HepG2 (cell line): Measurements from ENCODE around the gene TEKT5. TPM values are rescaled to one million over a fixed set of nuclear protein-coding genes. Genes with fewer than 3 reads are reported as not detected.

Experiments
- ATF7-NPFF ChIP-seq: sonication (generic); formaldehyde crosslinking; IDR thresholded peaks from 2 replicates; pipeline ENCODE4 v1.8.1; 2023; ENCODE audit warnings: mild to moderate bottlenecking, low read depth, missing genetic modification reagents, moderate library complexity
- CC2D1A ChIP-seq: sonication (generic); formaldehyde crosslinking; IDR thresholded peaks from 2 replicates; pipeline ENCODE4 v1.8.1; 2023; ENCODE audit warnings: mild to moderate bottlenecking, missing genetic modification reagents
- FLYWCH1 ChIP-seq: sonication (generic); formaldehyde crosslinking; IDR thresholded peaks from 2 replicates; pipeline ENCODE4 v1.8.1; 2023; ENCODE audit warnings: mild to moderate bottlenecking, missing genetic modification reagents
- FOXM1 ChIP-seq: sonication (generic); formaldehyde crosslinking; IDR thresholded peaks from 2 replicates; pipeline ENCODE4 v1.5.0; 2020; ENCODE audit warnings: missing genetic modification reagents
- HOXA9 ChIP-seq: sonication (generic); formaldehyde crosslinking; IDR thresholded peaks from 2 replicates; pipeline ENCODE4 v1.8.1; 2022; ENCODE audit warnings: missing genetic modification reagents, mild to moderate bottlenecking, moderate library complexity, borderline replicate concordance
- NFKBIZ ChIP-seq: IDR thresholded peaks from 2 replicates; pipeline ENCODE4 v1.6.1; 2018; ENCODE audit warnings: missing genetic modification reagents, missing compliant biosample characterization
- NFRKB ChIP-seq: fragments of 450-650 bp; IDR thresholded peaks from 2 replicates; pipeline ENCODE4 v1.6.1; 2017
- PCBP1 ChIP-seq: fragments of 200-400 bp; formaldehyde crosslinking; IDR thresholded peaks from 2 replicates; pipeline ENCODE4 v1.6.1; 2017; ENCODE audit warnings: mild to moderate bottlenecking, low read depth, low read length, borderline replicate concordance
- PHB2 ChIP-seq: fragments of 450-650 bp; IDR thresholded peaks from 2 replicates; pipeline ENCODE4 v1.6.1; 2018; ENCODE audit not compliant: partially characterized antibody
- RFXAP ChIP-seq: sonication (generic); formaldehyde crosslinking; IDR thresholded peaks from 2 replicates; pipeline ENCODE4 v1.4.0; 2020; ENCODE audit warnings: missing genetic modification reagents, borderline replicate concordance
- SOX6 ChIP-seq, 2 experiments: fragments of 450-650 bp in 1 of 2; sonication (generic) in 1 of 2; formaldehyde crosslinking in 1 of 2; IDR thresholded peaks; 2 replicates each; pipeline versions ENCODE4 v1.4.0 to v1.6.1; 2017 to 2020; ENCODE audit warnings: antibody characterized with exemption in 1 of 2, mild to moderate bottlenecking in 1 of 2, missing genetic modification reagents in 1 of 2
- ZMYM2 ChIP-seq: sonication (generic); formaldehyde crosslinking; IDR thresholded peaks from 2 replicates; pipeline ENCODE4 v1.8.0; 2022; ENCODE audit warnings: mild to moderate bottlenecking, missing genetic modification reagents
- ZNF292 ChIP-seq: sonication (generic); formaldehyde crosslinking; IDR thresholded peaks from 2 replicates; pipeline ENCODE4 v1.8.1; 2022; ENCODE audit warnings: mild to moderate bottlenecking, low read depth, missing genetic modification reagents, borderline replicate concordance
- ZNF34 ChIP-seq: sonication (generic); formaldehyde crosslinking; IDR thresholded peaks from 2 replicates; pipeline ENCODE4 v1.4.0; 2020; ENCODE audit warnings: mild to moderate bottlenecking, missing genetic modification reagents, borderline replicate concordance
- ZNF430 ChIP-seq: sonication (generic); formaldehyde crosslinking; IDR thresholded peaks from 2 replicates; pipeline ENCODE4 v1.9.0; 2021; ENCODE audit warnings: mild to moderate bottlenecking, missing genetic modification reagents
- polyA plus RNA-seq, 8 experiments: library from polyadenylated mRNA; depleted of rRNA in 3 of 8; stranded (reverse) in 7 of 8; unstranded in 1 of 8; fragments of >200 nt; fragmentation: Illumina TruSeq in 4 of 8; extraction: Trizol in 4 of 8; gene quantifications; 2 replicates each; pipeline versions ENCODE4 v1.2.1 to v1.2.3, GENCODE V29; 2011 to 2016; ENCODE audit warnings: low read depth in 4 of 8, missing spikeins in 1 of 8, mixed read lengths in 1 of 8; ENCODE audit not compliant: insufficient read depth in 1 of 8
- total RNA-seq, 5 experiments: library from RNA; depleted of rRNA; stranded (reverse); fragments of >200 nt; fragmentation: Illumina TruSeq; extraction: Trizol; gene quantifications; 2 replicates each; pipeline ENCODE4 v1.2.3, GENCODE V29; 2016; ENCODE audit warnings: low read depth in 1 of 5
- TF ChIP-seq, protein P1 (sequence below): sonication (generic); formaldehyde crosslinking; IDR thresholded peaks from 2 replicates; pipeline ENCODE4 v1.5.0; 2020; ENCODE audit warnings: missing genetic modification reagents
- TF ChIP-seq, protein P2 (sequence below): sonication (generic); formaldehyde crosslinking; IDR thresholded peaks from 2 replicates; pipeline ENCODE4 v1.5.0; 2020; ENCODE audit warnings: mild to moderate bottlenecking, missing genetic modification reagents, borderline replicate concordance
- TF ChIP-seq, protein P3 (sequence below): sonication (generic); formaldehyde crosslinking; IDR thresholded peaks from 2 replicates; pipeline ENCODE4 v1.4.0; 2020; ENCODE audit warnings: mild to moderate bottlenecking, missing genetic modification reagents

TEKT5 gene
- total and polyA plus RNA-seq, 2 of the 13 experiments (the other 11 are each of a cell fraction or from before 2014, with no cell fraction given), result 0.16 TPM; not detected in 1

DNA sequence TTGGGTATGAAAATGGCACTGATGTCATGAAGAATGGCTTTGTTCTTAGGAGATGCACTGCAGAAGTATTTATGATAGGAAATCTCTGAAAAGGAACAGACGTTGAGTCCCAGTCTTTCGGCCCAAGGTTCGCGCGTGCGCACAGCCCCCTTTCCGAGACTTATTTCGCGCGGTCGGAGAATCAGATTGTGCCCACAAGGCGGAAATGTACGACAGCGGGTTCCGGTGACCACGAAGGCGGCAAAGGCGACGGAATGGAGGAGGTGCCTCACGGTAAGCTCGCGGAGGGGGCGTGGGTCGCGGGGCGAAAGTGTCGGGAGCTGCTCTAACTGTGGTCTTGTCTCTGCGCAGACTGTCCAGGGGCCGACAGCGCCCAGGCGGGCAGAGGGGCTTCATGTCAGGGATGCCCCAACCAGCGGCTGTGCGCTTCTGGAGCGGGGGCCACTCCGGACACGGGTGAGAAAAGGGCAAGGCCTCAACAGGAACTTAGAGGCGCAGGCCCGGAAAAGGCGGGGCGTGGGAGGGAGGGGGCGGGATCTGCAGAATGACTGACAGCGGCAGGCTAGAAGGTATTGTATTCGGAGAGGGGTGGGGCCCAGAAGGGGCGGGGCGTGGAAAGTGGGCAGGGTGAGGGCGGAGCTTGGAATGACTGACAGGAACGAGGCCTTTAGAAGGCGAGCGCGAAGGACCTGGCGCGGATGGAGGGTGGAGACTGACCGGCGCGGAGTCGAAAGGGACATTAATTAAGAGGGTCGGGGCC is 49.1 kb upstream of the TEKT5 start, which contains the start of gene NUBP1 (continued):
- TF ChIP-seq, protein P1, sequence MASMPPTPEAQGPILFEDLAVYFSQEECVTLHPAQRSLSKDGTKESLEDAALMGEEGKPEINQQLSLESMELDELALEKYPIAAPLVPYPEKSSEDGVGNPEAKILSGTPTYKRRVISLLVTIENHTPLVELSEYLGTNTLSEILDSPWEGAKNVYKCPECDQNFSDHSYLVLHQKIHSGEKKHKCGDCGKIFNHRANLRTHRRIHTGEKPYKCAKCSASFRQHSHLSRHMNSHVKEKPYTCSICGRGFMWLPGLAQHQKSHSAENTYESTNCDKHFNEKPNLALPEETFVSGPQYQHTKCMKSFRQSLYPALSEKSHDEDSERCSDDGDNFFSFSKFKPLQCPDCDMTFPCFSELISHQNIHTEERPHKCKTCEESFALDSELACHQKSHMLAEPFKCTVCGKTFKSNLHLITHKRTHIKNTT (CRISPR knock-in tag), result no peak
- TF ChIP-seq SOX6 (IDR thresholded peaks at IDR 0.05) (no peak), SOX6 (CRISPR knock-in tag; IDR thresholded peaks at IDR 0.05) (peak; percentile 92), NFKBIZ (CRISPR knock-in tag) (peak; percentile 85; the same call in 1 of the 2 replicates), ATF7-NPFF (CRISPR knock-in tag) (peak; percentile 97), CC2D1A (no peak), ZMYM2 (CRISPR knock-in tag) (0 out of 2 replicates have a peak, but pooled peaks have one; percentile 35), PCBP1 (peak; percentile 98), NFRKB (no peak; the same call in 1 of the 2 replicates), FOXM1 (0 out of 2 replicates have a peak, but pooled peaks have one; percentile 3), HOXA9 (CRISPR knock-in tag) (peak; percentile 75), FLYWCH1 (no peak), ZNF292 (CRISPR knock-in tag) (peak; percentile 24; the same call in 1 of the 2 replicates), PHB2 (no peak), RFXAP (CRISPR knock-in tag) (peak; percentile 72; the same call in 1 of the 2 replicates), ZNF430 (CRISPR knock-in tag) (peak; percentile 99), ZNF34 (CRISPR knock-in tag) (peak; percentile 94; the same call in 1 of the 2 replicates)
- TF ChIP-seq, protein P2, sequence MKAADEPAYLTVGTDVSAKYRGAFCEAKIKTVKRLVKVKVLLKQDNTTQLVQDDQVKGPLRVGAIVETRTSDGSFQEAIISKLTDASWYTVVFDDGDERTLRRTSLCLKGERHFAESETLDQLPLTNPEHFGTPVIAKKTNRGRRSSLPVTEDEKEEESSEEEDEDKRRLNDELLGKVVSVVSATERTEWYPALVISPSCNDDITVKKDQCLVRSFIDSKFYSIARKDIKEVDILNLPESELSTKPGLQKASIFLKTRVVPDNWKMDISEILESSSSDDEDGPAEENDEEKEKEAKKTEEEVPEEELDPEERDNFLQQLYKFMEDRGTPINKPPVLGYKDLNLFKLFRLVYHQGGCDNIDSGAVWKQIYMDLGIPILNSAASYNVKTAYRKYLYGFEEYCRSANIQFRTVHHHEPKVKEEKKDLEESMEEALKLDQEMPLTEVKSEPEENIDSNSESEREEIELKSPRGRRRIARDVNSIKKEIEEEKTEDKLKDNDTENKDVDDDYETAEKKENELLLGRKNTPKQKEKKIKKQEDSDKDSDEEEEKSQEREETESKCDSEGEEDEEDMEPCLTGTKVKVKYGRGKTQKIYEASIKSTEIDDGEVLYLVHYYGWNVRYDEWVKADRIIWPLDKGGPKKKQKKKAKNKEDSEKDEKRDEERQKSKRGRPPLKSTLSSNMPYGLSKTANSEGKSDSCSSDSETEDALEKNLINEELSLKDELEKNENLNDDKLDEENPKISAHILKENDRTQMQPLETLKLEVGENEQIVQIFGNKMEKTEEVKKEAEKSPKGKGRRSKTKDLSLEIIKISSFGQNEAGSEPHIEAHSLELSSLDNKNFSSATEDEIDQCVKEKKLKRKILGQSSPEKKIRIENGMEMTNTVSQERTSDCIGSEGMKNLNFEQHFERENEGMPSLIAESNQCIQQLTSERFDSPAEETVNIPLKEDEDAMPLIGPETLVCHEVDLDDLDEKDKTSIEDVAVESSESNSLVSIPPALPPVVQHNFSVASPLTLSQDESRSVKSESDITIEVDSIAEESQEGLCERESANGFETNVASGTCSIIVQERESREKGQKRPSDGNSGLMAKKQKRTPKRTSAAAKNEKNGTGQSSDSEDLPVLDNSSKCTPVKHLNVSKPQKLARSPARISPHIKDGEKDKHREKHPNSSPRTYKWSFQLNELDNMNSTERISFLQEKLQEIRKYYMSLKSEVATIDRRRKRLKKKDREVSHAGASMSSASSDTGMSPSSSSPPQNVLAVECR (CRISPR knock-in tag), result peak; percentile 98
- TF ChIP-seq, protein P3, sequence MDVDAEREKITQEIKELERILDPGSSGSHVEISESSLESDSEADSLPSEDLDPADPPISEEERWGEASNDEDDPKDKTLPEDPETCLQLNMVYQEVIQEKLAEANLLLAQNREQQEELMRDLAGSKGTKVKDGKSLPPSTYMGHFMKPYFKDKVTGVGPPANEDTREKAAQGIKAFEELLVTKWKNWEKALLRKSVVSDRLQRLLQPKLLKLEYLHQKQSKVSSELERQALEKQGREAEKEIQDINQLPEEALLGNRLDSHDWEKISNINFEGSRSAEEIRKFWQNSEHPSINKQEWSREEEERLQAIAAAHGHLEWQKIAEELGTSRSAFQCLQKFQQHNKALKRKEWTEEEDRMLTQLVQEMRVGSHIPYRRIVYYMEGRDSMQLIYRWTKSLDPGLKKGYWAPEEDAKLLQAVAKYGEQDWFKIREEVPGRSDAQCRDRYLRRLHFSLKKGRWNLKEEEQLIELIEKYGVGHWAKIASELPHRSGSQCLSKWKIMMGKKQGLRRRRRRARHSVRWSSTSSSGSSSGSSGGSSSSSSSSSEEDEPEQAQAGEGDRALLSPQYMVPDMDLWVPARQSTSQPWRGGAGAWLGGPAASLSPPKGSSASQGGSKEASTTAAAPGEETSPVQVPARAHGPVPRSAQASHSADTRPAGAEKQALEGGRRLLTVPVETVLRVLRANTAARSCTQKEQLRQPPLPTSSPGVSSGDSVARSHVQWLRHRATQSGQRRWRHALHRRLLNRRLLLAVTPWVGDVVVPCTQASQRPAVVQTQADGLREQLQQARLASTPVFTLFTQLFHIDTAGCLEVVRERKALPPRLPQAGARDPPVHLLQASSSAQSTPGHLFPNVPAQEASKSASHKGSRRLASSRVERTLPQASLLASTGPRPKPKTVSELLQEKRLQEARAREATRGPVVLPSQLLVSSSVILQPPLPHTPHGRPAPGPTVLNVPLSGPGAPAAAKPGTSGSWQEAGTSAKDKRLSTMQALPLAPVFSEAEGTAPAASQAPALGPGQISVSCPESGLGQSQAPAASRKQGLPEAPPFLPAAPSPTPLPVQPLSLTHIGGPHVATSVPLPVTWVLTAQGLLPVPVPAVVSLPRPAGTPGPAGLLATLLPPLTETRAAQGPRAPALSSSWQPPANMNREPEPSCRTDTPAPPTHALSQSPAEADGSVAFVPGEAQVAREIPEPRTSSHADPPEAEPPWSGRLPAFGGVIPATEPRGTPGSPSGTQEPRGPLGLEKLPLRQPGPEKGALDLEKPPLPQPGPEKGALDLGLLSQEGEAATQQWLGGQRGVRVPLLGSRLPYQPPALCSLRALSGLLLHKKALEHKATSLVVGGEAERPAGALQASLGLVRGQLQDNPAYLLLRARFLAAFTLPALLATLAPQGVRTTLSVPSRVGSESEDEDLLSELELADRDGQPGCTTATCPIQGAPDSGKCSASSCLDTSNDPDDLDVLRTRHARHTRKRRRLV, result peak; percentile 92; the same call in 1 of the 2 replicates
